HG03378 (cell line): Measurements from ENCODE around the gene TAF6.

Source experiments
- ATAC-seq: cut with Tn5 transposase; IDR thresholded peaks from one replicate; pipeline ENCODE4 v1.9.1; 2021; ENCODE audit warnings: mild to moderate bottlenecking, moderate library complexity; ENCODE audit not compliant: unreplicated experiment

The TAF6 gene

DNA sequence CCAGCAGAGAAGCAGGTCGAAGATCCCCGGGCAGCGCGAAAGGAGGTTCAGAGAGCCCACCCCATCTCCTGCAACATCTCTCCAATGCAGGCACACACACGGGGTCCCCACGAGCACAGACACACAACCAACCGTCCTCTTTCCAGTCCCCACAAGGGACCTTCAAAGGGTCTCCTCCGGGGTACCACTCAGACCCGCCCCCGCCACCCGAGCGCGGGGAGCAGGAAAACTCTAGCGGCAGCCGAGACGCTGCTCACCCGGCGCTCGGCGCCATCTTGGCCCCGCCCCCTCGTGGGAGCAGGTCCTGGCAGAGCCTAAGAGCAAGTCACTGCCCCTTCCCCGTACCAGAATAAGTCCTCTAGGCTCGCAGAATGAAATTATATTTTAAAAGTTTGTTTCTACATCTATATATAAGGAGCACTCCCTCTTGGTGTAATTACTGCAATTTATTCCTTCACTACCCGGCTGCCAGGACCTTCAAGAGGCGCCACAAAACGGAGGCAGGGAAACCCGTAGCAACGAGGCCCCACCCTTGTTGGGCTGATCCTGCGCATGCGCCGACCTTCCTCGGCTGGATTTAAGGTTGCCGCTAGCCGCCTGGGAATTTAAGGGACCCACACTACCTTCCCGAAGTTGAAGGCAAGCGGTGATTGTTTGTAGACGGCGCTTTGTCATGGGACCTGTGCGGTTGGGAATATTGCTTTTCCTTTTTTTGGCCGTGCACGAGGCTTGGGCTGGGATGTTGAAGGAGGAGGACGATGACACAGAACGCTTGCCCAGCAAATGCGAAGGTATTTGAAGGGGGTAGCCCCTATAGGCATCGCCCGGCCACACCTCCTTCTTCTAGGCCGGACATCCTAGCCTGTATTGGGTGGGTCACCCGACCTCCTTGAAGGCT lies at the start of gene TAF6, which contains the start of gene CNPY4:
TSS of gene TAF6 (minus strand) at position 287 of the 898 bp plus-strand sequence. CDS start 5,149 bp downstream, outside the sequence.
TSS of gene CNPY4 (plus strand) at position 563 of the 898 bp plus-strand sequence. CDS start at position 674, 111 bp downstream.
- ATAC-seq = peak; percentile 71

DNA sequence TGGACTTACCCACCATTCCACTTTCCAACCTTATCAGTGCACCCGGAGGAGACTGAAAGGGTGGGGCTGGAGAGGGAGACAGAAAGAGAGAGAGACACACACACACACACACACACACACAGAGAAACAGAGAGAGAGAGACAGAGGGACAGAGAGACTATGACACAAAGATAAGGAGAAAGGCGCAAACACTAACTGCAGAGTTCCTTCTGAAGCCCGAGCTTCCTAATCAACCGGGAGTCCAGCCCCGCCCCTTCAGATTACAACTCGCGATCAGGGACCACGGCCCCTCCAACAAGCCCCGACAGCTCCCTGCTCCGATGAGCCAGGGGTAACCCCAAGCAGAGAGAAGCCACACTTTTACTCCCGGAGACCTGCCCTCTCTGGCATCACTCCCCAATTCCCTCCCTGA lies 48.8 kb upstream of the TAF6 start:
- no peak for ATAC-seq

DNA sequence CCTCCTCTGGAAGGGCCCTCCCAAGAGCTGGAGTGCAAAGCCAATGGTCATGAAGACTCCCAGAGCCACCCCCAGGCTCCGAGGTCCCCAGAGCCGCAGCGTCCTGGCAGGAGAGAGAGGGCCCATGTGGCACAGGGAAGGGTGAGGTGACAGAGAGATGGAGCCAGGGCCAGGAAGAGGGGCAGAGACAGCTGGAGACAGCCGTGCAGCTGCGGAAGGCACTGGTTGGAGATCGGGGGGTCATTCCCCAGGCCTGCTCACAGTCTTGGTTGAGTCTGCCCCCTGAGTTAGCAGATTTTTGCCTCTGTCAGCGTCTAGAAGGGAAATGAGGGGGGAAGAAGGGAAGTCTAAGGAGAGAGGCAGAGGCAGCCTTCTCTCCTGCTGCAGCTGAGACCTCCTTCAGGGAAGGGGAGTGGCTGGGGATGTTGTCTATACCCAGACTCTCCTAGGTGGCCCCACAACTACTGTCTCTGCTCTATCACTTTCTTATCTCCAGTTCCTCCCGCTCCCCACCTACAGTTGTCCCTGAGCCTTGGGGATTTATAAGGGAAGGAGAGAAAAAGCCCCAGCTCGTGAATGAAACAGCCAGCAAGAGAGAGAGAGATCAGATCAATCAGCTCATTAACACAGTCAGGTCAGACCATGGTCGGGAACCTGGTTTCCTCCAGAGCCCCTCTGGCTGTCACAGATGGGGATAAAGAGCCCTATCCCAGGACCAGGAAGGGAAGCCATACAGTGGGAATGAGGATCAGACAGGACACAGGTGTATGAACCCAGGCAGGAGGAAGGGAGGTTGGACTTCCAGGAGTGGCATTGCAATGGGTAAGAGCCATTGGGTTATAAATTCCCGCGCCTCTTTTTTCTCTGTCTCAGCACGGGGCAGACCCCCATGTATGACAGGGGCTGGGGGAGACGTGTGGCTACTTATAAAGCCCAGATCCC lies 48.1 kb upstream of the TAF6 start:
- no peak for ATAC-seq

DNA sequence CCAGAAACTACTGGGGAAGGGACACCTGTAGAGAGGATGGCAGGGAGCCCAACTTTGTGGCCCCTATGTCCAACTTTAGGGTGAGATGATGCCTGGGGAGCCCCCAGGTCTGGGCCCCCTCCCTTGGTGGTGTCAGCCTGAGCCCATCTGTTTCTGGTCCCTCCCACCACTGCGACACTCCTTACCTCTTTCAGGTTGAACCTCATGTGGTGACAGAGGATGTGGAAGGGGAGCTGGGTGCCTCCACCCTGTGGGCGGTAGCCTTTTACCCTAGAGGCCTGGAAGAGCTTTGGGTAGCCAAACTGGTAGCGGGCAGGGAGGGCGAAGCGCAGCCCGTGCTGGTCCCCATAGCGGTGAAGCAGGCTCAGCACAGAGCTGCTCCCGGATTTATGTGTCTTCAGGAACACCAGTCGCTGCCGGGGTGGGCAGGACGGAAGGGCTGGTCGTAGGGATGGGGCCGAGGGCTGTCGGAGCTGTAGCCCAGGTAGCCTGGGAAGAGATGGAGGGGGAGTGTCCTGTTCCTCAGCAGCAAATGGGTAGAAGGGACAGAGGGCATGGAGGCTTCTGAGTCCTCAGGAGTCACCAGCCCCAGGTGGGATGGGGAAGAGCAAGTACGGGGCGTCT lies 47.3 kb upstream of the TAF6 start:
- ATAC-seq = no peak

DNA sequence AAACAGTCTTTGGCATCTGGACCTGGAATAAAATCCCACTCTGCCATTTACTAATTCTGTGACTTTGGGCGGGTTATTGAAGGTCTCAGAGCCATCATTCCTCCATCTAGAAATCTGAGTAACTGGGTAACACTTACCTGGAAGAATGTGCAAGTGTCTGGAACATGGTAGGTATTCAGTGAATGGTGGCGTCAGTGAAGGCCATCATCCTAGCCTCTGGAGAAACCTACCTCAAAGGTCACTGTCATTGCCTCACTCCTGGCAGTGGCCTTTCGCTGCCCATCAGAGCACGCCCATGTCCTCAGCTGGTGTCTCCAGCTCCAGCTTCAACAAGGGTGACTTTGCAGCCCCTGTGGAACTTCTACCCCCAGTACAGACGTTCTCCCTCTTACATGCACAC lies 44.7 kb upstream of the TAF6 start:
- ATAC-seq = no peak

DNA sequence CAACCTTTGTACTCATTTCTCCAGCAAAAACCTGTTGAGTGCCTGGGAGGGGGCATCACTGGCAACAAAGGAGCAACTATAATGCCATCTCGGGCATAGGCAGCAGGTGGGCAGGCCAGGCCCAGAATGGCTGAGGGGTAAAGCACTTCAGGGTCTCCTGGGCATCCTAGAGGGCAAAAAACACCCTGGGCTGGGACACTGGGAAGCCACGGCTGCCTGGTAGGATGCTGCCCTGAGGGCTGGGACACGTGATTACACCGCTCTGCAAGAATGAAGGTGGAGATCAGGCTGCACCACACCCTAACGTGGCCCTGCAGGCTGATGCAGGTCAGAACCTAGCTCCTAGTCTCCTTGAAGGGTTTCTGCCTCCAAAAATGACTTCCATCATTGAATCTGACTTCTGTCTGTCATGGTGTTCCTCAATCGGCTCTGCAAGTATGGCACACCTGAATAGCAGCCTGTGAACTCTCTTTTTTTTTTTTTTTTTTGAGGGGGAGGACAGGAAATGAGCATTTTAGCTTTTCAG lies 43.9 kb upstream of the TAF6 start:
- no peak for ATAC-seq

DNA sequence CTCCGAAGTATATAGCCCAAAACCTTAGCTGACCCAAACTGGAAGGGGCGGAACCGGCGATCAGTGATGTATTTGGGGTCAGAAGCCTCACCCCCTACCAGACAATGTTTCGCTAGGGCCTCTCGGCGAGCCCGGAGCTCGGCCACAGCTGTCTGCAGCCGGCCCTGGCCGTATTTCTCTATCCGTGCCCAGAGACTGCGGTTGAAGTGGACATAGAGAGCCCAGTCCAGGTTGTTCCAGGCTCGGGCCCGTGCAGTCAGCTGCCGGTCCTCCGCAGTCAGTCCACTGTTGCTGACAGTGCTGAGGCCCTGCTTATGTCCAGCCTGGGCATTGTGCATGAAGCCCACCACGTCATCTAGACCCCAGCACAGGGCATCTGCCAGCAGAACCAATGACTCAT lies 40.9 kb upstream of the TAF6 start:
- ATAC-seq = no peak

DNA sequence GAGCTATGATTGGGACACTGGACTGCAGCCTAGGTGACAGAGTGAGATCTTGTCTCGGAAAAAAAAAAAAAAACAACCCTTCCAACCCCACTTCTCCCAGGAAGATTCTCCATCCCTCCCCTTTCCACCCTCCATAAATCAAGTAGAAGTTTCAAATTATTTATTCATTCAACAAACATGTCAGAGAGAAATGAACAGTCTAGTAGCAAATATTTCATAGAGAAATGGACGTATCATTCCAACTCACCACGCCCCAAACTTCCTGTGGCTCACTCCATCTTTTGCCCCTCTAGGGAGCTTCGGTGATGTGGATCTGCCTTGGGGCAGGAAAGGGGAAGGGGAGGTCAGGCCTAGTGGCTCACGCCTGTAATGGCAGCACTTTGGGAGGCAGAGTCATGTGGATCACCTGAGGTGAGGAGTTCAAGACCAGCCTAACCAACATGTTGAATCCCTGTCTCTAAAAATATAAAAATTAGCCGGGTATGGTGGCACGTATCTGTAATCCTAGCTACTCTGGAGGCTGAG lies 40.0 kb upstream of the TAF6 start:
- no peak for ATAC-seq

DNA sequence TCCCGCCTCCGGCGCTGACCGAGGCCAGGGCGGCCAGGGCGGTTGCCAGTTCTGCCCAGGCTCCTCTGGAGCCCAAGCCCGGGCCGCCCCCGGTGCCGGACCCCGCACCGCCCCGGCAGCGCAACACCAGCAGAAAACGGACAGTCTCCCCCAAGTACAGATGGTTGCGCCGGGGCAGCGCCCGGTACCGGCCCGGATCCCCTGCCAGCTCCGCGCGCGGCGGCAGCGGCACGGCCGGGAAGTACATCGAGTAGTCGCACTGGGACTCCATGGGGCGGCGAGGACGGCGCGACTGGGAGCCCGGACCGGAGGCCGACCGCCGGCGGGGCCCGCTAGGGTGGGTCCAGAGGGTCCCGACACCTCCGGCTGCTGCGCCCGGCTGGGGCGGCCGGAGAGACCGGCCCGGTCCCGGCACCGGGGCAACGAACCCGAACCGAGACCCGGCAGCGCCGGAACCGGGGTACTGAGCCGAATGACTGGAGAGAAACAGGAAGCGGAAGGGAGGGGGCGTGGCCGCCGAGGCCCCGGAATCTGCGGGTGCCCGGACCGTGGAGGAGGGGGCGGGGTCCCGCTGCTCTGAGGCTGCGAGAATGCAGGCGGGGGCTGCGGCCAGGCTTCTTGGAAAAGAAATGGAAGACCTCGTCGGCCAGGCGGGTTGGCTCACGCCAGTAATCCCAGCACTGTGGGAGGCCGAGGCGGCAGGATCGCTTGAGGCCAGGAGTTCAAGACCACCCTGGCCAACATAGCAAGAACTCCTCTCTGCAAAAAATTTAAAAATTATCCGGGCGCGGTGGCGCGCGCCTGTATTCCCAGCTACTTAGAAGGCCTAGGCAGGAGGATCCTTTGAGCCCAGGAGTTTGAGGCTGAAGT lies 39.3 kb upstream of the TAF6 start, which contains the start of gene TRAPPC14:
TSS of gene TRAPPC14 (minus strand) at position 495 of the 870 bp plus-strand sequence. CDS start at position 271, 224 bp downstream.
- peak; percentile 49 for ATAC-seq

DNA sequence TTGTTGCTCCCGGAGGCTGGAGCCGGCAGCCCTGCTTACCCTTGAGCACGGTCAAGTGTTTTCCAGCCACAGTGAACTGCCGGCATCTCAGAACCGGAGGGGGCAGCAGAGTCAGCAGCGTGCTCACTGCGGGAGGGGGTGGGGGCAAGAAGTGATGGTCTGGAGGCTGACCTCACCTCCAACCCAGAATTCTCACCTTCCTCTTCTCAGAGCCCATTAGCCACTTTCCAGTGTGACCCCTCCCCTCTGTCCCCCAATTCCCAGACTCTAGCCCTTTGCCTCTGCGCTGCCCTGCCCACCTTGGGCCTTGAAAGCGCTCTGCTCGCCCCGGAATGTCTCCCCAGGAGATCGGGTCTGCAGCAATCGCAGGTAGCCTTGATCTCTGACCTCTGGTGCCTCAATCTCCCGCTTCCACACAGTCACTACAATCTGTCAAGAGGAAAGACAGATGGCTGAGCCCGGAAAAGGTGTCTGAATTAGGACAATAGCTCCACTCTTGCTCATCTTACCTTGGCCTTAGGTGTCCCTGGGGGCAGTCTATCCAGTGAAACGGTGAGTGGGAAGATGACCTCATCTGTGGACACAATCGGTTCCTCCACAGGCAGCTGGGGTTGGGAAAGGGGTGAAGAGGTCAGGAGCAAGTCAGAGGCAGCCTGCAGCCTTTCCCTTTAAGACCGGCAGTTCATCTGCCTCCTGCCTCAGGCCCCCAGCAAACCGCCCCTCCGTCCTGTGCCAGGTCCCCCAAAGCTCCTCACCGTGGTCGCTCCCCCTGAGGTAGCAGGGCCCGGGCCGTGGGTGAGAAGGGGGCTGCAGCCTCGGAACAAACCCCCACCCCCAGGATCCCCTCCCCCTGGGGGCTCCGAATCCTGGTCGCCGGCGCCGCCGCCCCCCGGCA lies 38.4 kb upstream of the TAF6 start:
- ATAC-seq = no peak

DNA sequence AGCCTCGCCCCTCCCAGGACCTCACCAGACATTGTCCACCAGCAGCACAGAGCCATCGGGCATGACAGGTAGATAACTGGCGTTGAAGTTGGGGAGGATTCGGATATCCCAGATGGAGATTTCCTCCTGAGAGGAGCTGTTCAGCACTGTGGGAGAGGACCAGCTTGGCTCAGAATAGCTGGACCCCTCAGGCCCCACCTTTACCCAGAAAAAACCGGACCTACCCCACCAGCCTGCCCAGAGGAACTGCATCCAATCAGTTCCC lies 37.8 kb upstream of the TAF6 start:
- ATAC-seq = no peak

DNA sequence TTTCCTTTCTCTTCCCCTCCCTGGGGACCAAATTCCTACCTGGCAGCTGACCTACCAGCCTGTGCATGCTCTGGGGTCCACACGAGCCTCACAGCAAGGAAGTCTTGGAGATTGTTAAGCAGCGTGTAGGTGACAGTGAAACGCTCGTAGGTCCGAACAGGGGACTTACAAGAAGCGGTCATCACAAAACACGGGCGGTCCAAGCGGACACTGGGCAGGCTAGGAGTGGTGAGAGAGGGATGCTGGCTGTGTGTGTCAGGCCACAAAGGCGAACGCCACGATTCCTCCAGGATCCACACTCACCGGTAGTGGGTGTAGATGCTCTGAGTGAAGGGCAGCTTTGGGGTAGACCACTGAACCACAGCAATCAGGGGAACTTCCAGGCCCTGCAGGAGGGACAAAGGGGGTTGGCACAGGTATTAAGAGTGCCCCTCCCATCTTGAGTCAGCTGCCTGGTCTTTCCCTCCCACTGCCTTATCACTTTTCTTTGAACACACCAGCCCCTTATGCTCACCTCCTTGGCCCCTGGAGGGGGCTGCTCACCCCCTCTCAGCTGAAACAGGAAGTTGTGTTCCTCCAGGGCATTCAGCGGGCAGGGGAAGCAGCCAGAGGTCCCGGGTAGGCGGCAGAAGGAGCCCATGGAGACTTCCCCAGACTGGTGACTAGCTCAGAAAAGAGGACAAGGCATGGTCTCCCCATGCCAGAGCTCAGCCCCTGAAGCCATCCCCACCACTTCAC lies 37.3 kb upstream of the TAF6 start:
- ATAC-seq = no peak

DNA sequence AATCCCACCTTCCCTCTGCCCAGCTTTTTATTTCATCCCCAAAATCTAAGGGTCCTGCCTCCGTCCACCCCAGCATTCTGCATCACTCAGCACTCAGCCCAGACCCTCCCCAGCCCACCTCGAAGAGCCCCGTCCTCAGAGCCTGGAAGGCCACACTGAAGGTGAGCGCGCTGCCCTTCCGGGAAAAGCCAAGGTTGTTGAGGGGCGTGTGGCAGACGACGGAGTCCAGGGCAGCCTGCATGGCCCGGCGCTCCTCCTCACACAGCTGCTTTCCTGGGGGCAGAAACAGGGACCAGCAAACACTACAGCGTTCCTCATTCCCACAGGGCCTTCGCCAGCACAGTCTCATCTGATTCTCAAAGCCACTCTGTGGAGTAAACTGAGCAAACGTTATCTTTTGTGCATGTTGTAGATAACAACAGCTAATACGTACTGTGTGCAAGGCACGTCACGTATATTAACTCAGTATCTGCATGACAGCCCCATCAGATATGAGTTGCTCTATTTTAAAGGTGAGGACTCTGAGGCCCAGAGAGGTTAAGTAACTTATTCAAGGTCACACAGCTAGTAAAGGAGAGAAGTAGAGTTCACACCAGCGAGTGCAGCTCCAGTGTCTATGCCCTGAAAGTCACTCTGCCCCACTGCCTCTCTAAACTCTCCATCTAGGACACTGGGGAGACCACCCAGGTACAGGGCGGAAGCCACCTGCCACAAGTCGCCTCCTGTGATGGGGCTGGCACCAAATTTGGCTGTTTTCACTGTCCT lies 36.6 kb upstream of the TAF6 start:
- no peak for ATAC-seq

DNA sequence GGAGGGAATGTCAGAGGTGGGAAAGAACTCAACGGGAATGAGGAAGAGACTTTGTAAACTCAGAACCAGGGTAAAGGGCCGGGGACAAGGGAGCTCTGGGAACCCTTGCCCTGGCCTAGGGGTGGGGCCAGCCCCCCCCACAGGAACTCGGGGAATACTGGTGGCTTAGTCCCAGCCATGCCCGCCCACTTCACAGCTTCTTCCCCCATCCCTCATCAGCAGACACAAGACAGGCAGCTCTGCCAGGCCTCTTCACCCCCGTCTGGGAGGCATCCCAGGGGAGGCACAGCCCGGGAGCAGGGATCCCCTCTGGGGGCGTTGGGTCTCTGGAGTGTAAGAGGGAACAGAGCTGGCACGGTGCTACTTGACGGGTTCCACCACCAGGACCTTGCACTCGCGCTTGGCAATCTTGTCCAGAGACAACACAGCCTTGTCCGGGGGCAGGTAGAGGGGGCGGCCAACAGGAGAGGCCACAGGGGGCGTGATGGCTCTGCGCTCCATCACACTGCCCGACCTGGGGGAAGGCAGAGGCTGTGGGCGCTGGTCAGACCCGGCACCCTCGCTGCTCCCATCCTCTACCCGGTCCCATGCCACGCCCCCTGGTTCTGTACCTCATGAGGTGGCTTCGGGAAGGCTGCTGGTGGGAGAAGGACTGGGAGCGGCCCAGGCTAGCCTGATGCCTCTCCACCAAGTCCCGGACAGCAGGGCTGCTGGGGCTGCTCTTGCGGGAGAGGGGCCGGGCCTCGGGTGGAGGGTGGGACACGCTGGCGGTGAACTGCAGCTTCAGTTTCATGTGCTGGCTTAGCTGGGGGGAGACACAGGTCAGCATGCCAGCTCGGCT lies 35.7 kb upstream of the TAF6 start:
- ATAC-seq = no peak

DNA sequence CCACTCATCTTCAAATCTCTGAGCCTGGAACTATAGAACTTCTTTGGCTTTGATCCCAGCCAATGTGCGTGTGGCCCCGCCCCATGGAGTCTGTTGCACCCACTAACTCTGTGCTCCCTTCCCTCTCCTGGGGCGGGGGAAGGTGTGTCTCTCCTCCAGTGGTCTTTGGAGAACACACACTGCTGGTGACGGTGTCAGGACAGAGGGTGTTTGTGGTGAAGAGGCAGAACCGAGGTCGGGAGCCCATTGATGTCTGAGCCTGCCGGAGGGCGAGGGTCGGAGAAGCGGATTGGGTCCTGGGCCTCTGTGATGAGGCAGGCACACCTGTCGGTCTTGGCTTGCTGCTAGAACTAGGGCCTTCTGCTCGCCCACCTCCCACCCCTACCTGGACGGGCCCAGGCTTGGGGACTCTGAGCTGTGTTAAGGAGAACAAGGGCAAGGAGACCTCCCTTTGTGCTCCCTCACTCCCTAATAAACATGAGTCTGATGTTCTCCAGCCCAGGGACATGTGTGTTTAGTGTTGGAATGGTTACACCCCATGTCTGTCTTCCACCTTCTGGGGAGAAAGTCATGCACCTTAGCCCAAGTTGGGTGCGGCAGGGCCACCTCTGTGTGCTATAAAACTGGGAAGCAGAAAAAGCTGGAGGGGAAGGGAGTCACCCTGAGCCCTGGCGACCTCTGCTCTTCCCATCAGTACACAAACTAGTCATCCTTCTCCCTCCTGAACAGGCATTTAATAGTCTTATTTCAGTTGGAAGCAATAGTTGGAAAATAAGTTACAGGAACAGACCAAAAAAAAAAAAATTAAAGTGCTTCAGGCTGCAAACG lies 34.8 kb upstream of the TAF6 start:
- ATAC-seq = no peak
